Bone marrow (tissue), 2 donors: Measurements from ENCODE around the gene ZFY.

ENCODE experiments used
- DNase-seq, 2 donors: peaks; one replicate each; lab custom pipeline; 2025; lab: John Stamatoyannopoulos, UW

The ZFY gene

GRCh38 chrY:2934861-2935715 is at the start of gene ZFY:
Gene ZFY, plus strand, starts transcription at chrY:2935381. Its CDS starts 18,556 bp downstream, at chrY:2953937.
- DNase-seq = peak; percentile 26 to 62

- no peak for DNase-seq
These were observed 49.3 kb upstream of the ZFY start for GRCh38 chrY:2885880-2886279.

GRCh38 chrY:2887386-2887785 is 47.8 kb upstream of the ZFY start:
- no peak for DNase-seq

GRCh38 chrY:2887955-2888354 is 47.2 kb upstream of the ZFY start:
- no peak for DNase-seq

- DNase-seq = no peak
These were observed 41.7 kb upstream of the ZFY start for GRCh38 chrY:2893471-2893870.

- DNase-seq = no peak
These were observed 39.1 kb upstream of the ZFY start for GRCh38 chrY:2896050-2896449.

- DNase-seq = no peak
These were observed 27.8 kb upstream of the ZFY start for GRCh38 chrY:2907356-2907755.

- DNase-seq = peak in 1 of 2 donors; percentile 30
These were observed 21.9 kb upstream of the ZFY start for GRCh38 chrY:2913066-2913815.

- no peak for DNase-seq
These were observed 1.1 kb upstream of the ZFY start for GRCh38 chrY:2934078-2934477.

GRCh38 chrY:2935716-2936435 is 695 bp downstream of the ZFY start:
- DNase-seq = peak; percentile 80 to 85

GRCh38 chrY:2936436-2936750 is 1.2 kb downstream of the ZFY start:
- no peak for DNase-seq

- no peak for DNase-seq
These were observed 2.0 kb downstream of the ZFY start for GRCh38 chrY:2937149-2937548.

GRCh38 chrY:2949590-2950252 is 14.5 kb downstream of the ZFY start:
- DNase-seq = no peak

GRCh38 chrY:2950655-2951054 is 15.5 kb downstream of the ZFY start:
- no peak for DNase-seq

- no peak for DNase-seq
These were observed 17.7 kb downstream of the ZFY start for GRCh38 chrY:2952912-2953311.

GRCh38 chrY:2954735-2955134 is 19.6 kb downstream of the ZFY start:
- DNase-seq = no peak

- no peak for DNase-seq
These were observed 20.4 kb downstream of the ZFY start for GRCh38 chrY:2955561-2955960.

- DNase-seq = no peak
These were observed 26.9 kb downstream of the ZFY start for GRCh38 chrY:2962061-2962460.

- DNase-seq = no peak
These were observed 29.6 kb downstream of the ZFY start for GRCh38 chrY:2964814-2965213.

- DNase-seq = no peak
These were observed 30.4 kb downstream of the ZFY start for GRCh38 chrY:2965629-2966028.

GRCh38 chrY:2969561-2969960 is 34.4 kb downstream of the ZFY start:
- no peak for DNase-seq

- no peak for DNase-seq
These were observed 37.5 kb downstream of the ZFY start for GRCh38 chrY:2972708-2973107.
